IPS-NIHi7 (cell line): ENCODE data around the gene SENP7.
A peak's percentile ranks its signal among the peaks of the same experiment; 100 is the strongest.
"Not testable (repeated sequence)": the region's sequence is repeated elsewhere in the genome, so short reads cannot be mapped to it uniquely, and the experiment has no call there.

Experiments
- DNase-seq: peaks from one replicate; pipeline ENCODE4 v3.0.0; 2012; ENCODE audit warnings: mixed read lengths; ENCODE audit errors: extremely low spot score

Gene SENP7

GRCh38 chr3:101527906-101528305, 14.9 kb upstream of the SENP7 start:
- DNase-seq, result no peak

- no peak for DNase-seq
Observed at GRCh38 chr3:101527441-101527840, 14.4 kb upstream of the SENP7 start.

- DNase-seq, result no peak
Observed at GRCh38 chr3:101521211-101521701, 8.2 kb upstream of the SENP7 start.

- DNase-seq, result no peak
Observed at GRCh38 chr3:101519685-101520365, 6.8 kb upstream of the SENP7 start.

- DNase-seq, result no peak
Observed at GRCh38 chr3:101518421-101518871, 5.4 kb upstream of the SENP7 start.

GRCh38 chr3:101513419-101513986, 491 bp upstream of the SENP7 start:
- no peak for DNase-seq

GRCh38 chr3:101512396-101512645, 691 bp downstream of the SENP7 start:
- DNase-seq, result no peak

GRCh38 chr3:101509811-101510210, 3.2 kb downstream of the SENP7 start:
- DNase-seq, result no peak

GRCh38 chr3:101509281-101509680, 3.7 kb downstream of the SENP7 start:
- DNase-seq, result no peak

- DNase-seq, result no peak
Observed at GRCh38 chr3:101501783-101502182, 11.2 kb downstream of the SENP7 start.

GRCh38 chr3:101500208-101500607, 12.8 kb downstream of the SENP7 start:
- DNase-seq, result no peak

GRCh38 chr3:101497803-101498202, 15.2 kb downstream of the SENP7 start:
- no peak for DNase-seq

- DNase-seq, result no peak
Observed at GRCh38 chr3:101495552-101495951, 17.5 kb downstream of the SENP7 start.

GRCh38 chr3:101484805-101485620, 28.0 kb downstream of the SENP7 start:
- DNase-seq, result peak; percentile 14

- DNase-seq, result no peak
Observed at GRCh38 chr3:101478980-101479379, 34.0 kb downstream of the SENP7 start.

- not testable (repeated sequence) for DNase-seq
Observed at GRCh38 chr3:101474841-101475552, 38.0 kb downstream of the SENP7 start.

- DNase-seq, result not testable (repeated sequence)
Observed at GRCh38 chr3:101468676-101469075, 44.3 kb downstream of the SENP7 start.

GRCh38 chr3:101467310-101467663, 45.7 kb downstream of the SENP7 start:
- DNase-seq, result not testable (repeated sequence)

- no peak for DNase-seq
Observed at GRCh38 chr3:101466465-101467309, 46.3 kb downstream of the SENP7 start.

GRCh38 chr3:101464235-101464634, 48.8 kb downstream of the SENP7 start:
- DNase-seq, result no peak

- no peak for DNase-seq
Observed at GRCh38 chr3:101461451-101461850, 51.6 kb downstream of the SENP7 start.
